LoVo (cell line): Measurements from ENCODE around the gene KIAA0930.
"Not testable (repeated sequence)": the region's sequence is repeated elsewhere in the genome, so short reads cannot be mapped to it uniquely, and the experiment has no call there.

Experiments
- DNase-seq: peaks from one replicate; pipeline ENCODE4 v3.0.0-alpha.2; 2016; ENCODE audit warnings: low spot score

KIAA0930 gene

GRCh38 chr22:45262931-45263462, 22.3 kb upstream of the KIAA0930 start:
- no peak for DNase-seq

- no peak for DNase-seq
These were observed 21.7 kb upstream of the KIAA0930 start for GRCh38 chr22:45262195-45262930.

DNA sequence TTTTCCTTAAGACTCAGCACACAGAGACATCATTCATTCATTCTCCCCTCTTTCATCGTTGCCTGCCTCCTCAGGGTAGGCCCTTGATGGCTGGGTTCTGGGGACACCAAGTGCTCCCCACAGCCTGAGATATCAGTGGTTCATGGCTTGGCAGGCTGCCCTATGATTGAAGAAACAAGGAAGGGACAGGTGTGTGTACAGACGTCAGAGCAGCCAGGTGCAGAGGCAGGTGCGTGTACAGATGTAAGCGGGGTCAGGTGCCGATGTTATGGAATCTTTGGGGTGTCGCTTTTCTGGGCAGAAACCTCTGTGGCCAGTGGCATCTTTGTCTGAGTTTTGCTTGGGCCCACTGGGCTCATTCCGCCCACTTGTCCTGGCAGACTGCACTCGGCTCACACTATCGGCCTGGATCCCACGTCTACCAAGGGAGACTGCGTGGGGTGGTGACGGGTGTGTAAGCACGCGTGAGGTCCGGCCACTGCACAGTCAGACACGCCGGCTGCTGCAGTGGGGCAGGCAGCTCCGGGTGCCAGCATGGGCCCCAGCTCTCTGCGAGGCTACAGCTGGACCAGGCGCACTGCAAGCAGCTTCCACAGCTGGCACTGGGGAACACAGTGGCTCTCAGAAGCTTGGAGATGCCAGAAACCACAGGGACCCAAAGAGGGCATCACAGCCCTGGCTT, 20.9 kb upstream of the KIAA0930 start:
- DNase-seq: no peak

GRCh38 chr22:45260395-45260759, 19.7 kb upstream of the KIAA0930 start:
- not testable (repeated sequence) for DNase-seq

- DNase-seq: no peak
These were observed 19.2 kb upstream of the KIAA0930 start for GRCh38 chr22:45259754-45260394.

DNA sequence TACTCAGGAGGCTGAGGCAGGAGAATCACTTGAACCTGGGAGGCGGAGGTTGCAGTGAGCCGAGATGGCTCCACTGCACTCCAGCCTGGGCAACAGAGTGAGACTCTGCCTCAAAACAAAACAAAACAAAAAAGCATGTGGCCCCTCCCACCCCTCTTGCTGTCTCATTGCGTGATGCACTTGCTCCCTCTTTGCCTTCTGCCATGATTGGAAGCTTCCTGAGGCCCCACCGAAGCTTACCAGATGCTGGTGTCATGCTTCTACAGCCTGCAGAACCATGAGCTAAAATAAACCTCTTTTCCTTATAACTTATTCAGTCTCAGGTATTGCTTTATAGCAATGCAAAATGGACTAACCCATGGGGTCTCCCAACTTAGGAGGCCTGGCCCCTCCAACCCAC, 17.2 kb upstream of the KIAA0930 start:
- not testable (repeated sequence) for DNase-seq

DNA sequence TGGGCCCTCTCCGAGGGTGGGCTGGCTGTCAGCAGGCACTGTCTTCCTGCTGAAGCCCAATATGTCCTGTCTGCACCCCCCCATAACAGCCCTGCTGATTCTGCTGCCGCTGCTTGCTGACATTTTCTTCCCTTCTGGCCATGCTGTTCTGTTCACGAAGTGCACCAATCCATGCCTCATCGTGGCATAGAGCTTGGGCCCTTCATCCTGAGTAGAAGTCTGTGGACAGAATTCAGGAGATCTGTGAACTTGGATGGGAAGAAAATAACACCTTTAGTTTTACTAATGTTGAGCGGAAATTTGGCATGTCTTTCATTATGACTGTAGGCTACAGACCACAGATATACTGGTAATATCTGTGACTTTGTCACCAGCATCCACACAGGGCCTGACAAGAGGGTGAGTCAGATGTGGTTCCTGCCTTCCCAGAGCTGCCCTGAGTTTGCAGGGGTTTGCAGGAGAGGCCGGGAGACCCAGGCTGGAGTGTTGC, 14.1 kb upstream of the KIAA0930 start:
- DNase-seq: no peak

- DNase-seq: no peak
These were observed 13.7 kb upstream of the KIAA0930 start for GRCh38 chr22:45254388-45254787.

DNA sequence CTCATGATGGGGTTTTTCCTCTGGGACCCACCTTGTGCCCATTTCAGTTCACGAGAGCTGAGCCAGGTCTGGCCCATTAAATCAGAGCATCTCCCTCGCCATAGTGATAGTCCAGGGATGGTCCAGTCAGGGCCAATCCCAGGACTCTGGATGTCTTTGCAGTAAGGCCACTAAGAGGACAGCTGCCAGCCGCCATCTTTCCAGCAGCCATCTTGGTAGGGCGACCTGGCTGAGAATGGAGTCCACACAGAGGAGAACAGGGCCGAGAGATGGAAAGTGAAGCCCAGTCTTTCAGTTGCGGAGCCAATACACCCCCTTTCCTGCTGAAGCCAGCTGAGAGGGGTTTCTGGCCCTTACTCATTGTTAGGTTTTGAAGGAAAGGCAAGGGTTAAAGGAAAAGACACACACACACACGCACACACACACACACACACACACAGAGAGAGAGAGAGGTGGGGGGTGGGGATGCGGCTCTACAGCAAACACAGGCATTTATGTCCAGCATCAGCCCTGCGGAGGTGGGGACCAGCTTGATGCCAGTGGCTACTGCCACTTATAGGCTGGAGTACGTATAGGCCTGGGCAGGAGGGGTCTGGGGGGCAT, 12.4 kb upstream of the KIAA0930 start:
- no peak for DNase-seq

GRCh38 chr22:45251825-45252224, 11.1 kb upstream of the KIAA0930 start:
- no peak for DNase-seq

DNA sequence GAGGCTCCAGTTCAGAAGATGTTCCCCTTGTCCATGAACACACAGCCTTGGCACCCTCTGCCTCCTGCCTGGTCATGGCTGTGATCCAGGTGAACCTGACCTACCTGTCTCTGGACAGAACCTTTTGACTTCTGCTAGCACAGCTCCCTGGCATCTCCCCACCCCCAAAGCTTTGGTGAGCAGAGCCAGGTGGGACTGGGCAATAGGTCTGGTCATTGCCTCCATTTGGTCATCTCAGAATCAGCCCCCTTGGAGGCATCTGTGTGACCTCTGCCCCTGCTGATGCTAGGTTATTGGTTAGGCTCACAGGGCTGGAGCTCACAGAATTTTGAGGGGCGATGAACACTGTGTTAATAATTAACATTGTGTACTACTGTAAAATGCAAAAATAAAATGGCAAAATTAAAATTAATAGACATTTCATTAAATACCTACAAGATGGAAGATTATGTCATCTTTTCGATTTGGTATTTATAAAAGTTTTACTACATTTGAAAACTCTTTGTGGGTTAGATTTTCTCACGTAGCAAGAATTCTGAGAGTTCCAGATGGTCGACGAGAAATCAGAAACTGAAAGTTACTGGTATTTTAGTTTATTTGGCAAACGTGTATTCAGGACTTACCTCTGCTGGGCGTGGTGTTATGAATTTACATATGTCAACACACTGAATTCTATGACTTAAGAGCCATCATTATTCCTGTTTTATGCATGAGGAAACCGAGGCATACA, 8.3 kb upstream of the KIAA0930 start:
- no peak for DNase-seq

DNA sequence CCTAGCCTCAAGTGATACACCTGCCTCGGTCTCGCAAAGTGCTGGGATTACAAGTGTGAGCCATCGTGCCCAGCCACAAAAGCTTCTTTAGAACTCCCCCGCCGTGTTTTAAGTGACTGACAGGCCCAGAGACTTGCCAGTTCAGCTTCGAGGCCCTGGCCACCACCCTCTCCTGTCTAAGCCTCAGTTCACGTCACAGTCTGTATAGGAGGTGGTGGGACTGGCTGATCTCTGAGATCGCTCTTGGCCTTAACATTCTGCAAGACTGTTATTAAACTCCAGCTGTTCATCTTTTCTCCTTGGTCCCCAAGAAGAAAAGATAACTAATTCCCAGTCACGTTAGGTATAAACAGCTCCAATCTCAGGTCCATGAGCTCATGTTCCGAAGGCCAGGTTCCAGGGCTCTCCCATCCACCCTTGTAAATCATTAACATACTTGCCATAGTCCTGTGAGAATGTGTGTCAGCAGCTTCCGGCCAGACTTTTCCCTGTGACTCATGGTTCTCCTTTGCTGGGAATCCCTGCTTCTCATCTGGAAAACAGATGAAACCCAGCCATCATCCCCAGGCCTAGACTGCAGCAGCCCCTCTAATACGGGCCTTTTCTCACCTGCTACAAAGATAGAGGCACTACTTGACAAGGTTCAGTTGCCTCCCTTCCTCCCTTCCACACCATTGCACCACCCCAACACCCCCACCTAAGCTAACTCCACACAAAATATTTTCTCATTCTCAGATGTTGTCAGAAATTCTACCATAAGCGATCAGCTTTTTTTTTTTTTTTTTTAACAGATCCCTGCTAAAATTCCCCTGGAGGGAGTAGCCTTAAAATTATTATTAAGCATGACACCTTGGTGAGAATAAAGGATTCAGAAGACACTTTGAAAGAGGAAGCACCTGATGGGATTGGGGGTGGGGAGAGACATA, 5.6 kb upstream of the KIAA0930 start:
- peak; percentile 93 for DNase-seq

GRCh38 chr22:45244916-45245315, 4.2 kb upstream of the KIAA0930 start:
- DNase-seq: no peak

- DNase-seq: no peak
These were observed 2.1 kb upstream of the KIAA0930 start for GRCh38 chr22:45242778-45243191.

- no peak for DNase-seq
These were observed 437 bp downstream of the KIAA0930 start for GRCh38 chr22:45240104-45240809.

- DNase-seq: no peak
These were observed 1.0 kb downstream of the KIAA0930 start for GRCh38 chr22:45239681-45240051.

DNA sequence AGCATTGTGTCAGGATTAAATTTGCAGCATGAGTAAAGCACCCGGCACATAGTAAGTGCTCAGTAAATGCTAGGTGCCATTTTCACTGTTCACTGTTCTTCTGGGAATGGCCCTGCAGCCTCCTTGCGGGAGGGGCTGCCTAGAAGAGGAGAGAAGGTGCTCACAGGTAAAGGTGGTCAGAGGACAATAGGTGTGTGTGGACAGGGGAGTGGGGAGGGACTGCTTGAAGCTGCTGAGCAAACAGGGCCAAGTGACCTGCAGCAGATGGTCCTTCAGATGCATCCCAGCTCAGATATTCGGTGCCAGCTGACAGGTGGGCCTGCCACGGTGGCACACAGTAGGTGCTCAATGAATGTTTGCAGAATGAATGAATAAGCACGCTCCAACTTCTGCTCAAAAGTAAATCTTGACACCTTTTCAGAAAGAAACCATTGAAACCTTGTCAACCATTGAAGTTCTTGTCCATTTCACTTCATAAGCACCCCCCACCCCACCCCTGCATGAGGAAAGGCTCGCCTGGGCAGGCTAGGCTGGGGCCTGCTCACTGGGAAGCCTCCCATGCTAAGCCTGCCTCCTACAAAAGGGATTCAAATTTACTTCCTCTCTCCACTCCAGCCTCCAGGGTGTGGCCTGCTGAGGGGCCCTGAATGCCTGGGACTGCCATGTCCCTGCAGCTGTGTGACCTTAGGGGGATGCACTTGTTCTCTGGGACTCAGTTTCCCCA, 1.6 kb downstream of the KIAA0930 start:
- DNase-seq: no peak

DNA sequence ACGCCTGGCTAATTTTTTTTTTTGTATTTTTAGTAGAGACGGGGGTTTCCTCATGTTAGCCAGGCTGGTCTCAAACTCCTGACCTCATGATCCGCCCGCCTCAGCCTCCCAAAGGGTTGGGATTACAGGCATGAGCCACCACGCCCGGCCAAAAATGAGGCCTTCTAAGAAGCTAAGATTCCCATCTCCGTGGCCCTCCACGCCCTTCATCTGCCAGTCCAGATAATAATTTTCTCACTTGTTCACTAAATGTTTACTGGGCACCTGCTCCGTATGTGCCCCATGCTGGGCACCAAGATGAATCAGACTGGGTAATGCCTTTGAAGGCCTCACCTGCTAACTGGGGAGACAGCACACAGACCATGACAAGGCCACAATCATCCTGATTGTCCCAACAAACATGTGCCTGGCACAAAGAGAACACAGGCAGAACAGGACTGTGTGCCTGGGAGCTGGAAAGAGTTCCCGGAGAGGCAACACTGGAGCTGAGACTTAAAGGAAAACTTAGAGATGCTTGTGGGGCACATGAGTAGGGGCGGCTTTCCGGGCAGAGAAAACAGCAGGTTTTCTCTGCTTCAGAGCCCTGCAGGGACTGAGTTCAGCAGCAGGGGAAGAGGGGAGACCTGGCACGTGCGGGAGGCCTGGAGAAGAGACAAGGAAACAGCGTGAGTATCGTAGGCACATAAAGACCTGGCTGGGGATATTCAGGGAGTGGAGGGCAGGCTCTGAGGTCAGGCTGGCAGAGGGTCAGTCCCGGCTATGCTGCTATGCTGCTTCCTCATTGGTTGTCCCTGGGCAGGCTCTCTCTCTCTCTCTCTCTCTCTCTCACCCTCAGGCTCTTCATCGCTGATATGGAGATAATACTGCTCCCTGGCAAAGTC, 2.4 kb downstream of the KIAA0930 start:
- DNase-seq: no peak
